HG02884 (cell line): ENCODE results near the gene FOLR1.

Experiments
- ATAC-seq: cut with Tn5 transposase; IDR thresholded peaks from one replicate; pipeline ENCODE4 v1.9.1; 2021; ENCODE audit warnings: mild to moderate bottlenecking, moderate library complexity; ENCODE audit not compliant: unreplicated experiment

The FOLR1 gene

DNA sequence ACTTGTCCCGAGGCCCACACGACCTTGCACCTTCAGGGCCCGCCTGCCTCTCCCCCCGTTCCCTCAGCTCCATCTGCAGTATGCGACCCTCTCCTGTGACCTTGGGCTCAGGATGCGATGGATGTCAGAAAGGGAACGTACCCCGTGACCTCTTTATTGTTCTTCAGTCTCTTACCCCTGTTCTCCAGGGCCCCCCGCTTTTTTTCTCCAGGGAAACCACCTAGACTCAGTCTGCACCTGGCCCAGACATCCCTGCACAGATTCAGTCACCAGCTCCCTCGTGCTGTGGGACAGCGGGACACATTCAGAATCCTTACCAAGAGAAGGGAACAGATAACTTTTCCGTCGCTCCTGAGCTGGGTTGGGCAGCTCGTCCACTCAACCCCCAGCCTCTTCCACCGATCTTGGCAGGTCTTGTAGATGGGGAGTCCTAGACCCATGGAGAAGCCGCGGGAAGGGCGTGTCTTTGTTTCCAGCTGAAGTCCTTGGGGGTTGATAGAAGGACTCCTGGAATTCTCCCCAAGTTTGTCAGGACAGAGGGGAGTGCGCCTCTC lies 53.4 kb downstream of the FOLR1 start:
- no peak for ATAC-seq
